Measurements from ENCODE around the gene CPLANE2.
"Not testable (repeated sequence)": the region's sequence is repeated elsewhere in the genome, so short reads cannot be mapped to it uniquely, and the experiment has no call there.

The CPLANE2 gene

GRCh38 chr1:16247441-16247840 is 10.5 kb upstream of the CPLANE2 start:
- Histone ChIP-seq H3K9ac (no peak overlapping the region), H3K79me2 (no peaks in the 10 kb centered on the region), H3K4me2 (ENCODE audit: low read length) (no peak overlapping the region), H3K4me1 (peaks cover 7% of the 10 kb centered on the region), H3K9me3 (ENCODE audit: control insufficient read depth, low read length) (no peaks in the 10 kb centered on the region), H3K27me3 (ENCODE audit: control insufficient read depth, insufficient read depth, low read length) (no peaks in the 10 kb centered on the region), H3K4me3 (ENCODE audit: low read depth, low read length) (no peak overlapping the region), H3K27ac (no peak overlapping the region), H2AFZ (no peak overlapping the region), H3K36me3 (ENCODE audit: control insufficient read depth, insufficient read depth, low read length) (no peaks in the 10 kb centered on the region)
- no peak for TF ChIP-seq CTCF (IDR thresholded peaks at IDR 0.05)

- no peak for TF ChIP-seq CTCF (IDR thresholded peaks at IDR 0.05)
- Histone ChIP-seq H3K27me3 (ENCODE audit: control insufficient read depth, insufficient read depth, low read length) (no peaks in the 10 kb centered on the region), H3K4me2 (ENCODE audit: low read length) (no peak overlapping the region), H2AFZ (no peak overlapping the region), H3K4me3 (ENCODE audit: low read depth, low read length) (no peak overlapping the region), H3K79me2 (no peaks in the 10 kb centered on the region), H3K9me3 (ENCODE audit: control insufficient read depth, low read length) (no peaks in the 10 kb centered on the region), H3K27ac (no peak overlapping the region), H3K9ac (no peak overlapping the region), H3K4me1 (peaks cover 7% of the 10 kb centered on the region), H3K36me3 (ENCODE audit: control insufficient read depth, insufficient read depth, low read length) (no peaks in the 10 kb centered on the region)
These were observed 10.0 kb upstream of the CPLANE2 start for GRCh38 chr1:16246961-16247360.

- H3K4me2 ChIP-seq (ENCODE audit: low read length); H3K4me1 ChIP-seq; H3K36me3 ChIP-seq (ENCODE audit: control insufficient read depth, insufficient read depth, low read length); H3K27me3 ChIP-seq (ENCODE audit: control insufficient read depth, insufficient read depth, low read length); H3K79me2 ChIP-seq; H3K4me3 ChIP-seq (ENCODE audit: low read depth, low read length); H3K9me3 ChIP-seq (ENCODE audit: control insufficient read depth, low read length); H3K9ac ChIP-seq; H3K27ac ChIP-seq; H2AFZ ChIP-seq: not testable (repeated sequence)
These were observed 9.3 kb upstream of the CPLANE2 start for GRCh38 chr1:16246239-16246638.

GRCh38 chr1:16245476-16246196 is 8.7 kb upstream of the CPLANE2 start:
- peaks cover 7% of the 10 kb centered on the region for H3K4me1 ChIP-seq
- no peaks in the 10 kb centered on the region for H3K27me3 ChIP-seq (ENCODE audit: control insufficient read depth, insufficient read depth, low read length)
- H3K27ac ChIP-seq, result no peak overlapping the region
- no peaks in the 10 kb centered on the region for H3K36me3 ChIP-seq (ENCODE audit: control insufficient read depth, insufficient read depth, low read length)
- H3K4me3 ChIP-seq (ENCODE audit: low read depth, low read length), result no peak overlapping the region
- no peak for TF ChIP-seq CTCF (IDR thresholded peaks at IDR 0.05)
- H3K79me2 ChIP-seq, result no peaks in the 10 kb centered on the region
- no peaks in the 10 kb centered on the region for H3K9me3 ChIP-seq (ENCODE audit: control insufficient read depth, low read length)
- H3K9ac ChIP-seq, result no peak overlapping the region
- H2AFZ ChIP-seq, result no peak overlapping the region
- H3K4me2 ChIP-seq (ENCODE audit: low read length), result no peak overlapping the region

GRCh38 chr1:16244650-16245285 is 7.8 kb upstream of the CPLANE2 start:
- no peak for TF ChIP-seq CTCF (IDR thresholded peaks at IDR 0.05)
- no peak overlapping the region for H3K4me2 ChIP-seq (ENCODE audit: low read length)
- H3K9me3 ChIP-seq (ENCODE audit: control insufficient read depth, low read length), result no peaks in the 10 kb centered on the region
- H3K27me3 ChIP-seq (ENCODE audit: control insufficient read depth, insufficient read depth, low read length), result no peaks in the 10 kb centered on the region
- no peak overlapping the region for H3K9ac ChIP-seq
- no peaks in the 10 kb centered on the region for H3K36me3 ChIP-seq (ENCODE audit: control insufficient read depth, insufficient read depth, low read length)
- H3K79me2 ChIP-seq, result no peaks in the 10 kb centered on the region
- no peak overlapping the region for H3K27ac ChIP-seq
- peaks cover 7% of the 10 kb centered on the region for H3K4me1 ChIP-seq
- H2AFZ ChIP-seq, result no peak overlapping the region
- H3K4me3 ChIP-seq (ENCODE audit: low read depth, low read length), result no peak overlapping the region

All from parathyroid adenoma (tissue), 2 donors.